WTC11 (cell line): ENCODE measurements around the gene COMMD8. TPM values are rescaled to one million over a fixed set of nuclear protein-coding genes. Genes with fewer than 3 reads are reported as not detected.

Source experiments
- CREB1 ChIP-seq: sonication (generic); formaldehyde crosslinking; IDR thresholded peaks from 2 replicates; pipeline ENCODE4 v1.8.0; 2023; ENCODE audit warnings: mild to moderate bottlenecking, missing genetic modification reagents
- E2F5 ChIP-seq: sonication (generic); formaldehyde crosslinking; IDR thresholded peaks from 2 replicates; pipeline ENCODE4 v1.8.1; 2022; ENCODE audit warnings: mild to moderate bottlenecking, moderate library complexity, missing genetic modification reagents
- ELF4 ChIP-seq: sonication (generic); formaldehyde crosslinking; IDR thresholded peaks from 2 replicates; pipeline ENCODE4 v1.8.1; 2022; ENCODE audit warnings: low read depth, mild to moderate bottlenecking, moderate library complexity, missing genetic modification reagents
- EMX1 ChIP-seq: fragments of 250-450 bp; sonication (Bioruptor Pico); IDR thresholded peaks from 2 replicates; pipeline ENCODE4 v1.8.0; 2021; ENCODE audit warnings: mild to moderate bottlenecking
- FOXP1 ChIP-seq: sonication (generic); formaldehyde crosslinking; IDR thresholded peaks from 2 replicates; pipeline ENCODE4 v1.8.0; 2022; ENCODE audit warnings: missing genetic modification reagents, mild to moderate bottlenecking, moderate library complexity, borderline replicate concordance
- GRHL2 ChIP-seq: fragments of 250-450 bp; sonication (Bioruptor Pico); IDR thresholded peaks from 2 replicates; pipeline ENCODE4 v1.8.0; 2022; ENCODE audit warnings: mild to moderate bottlenecking, moderate library complexity; ENCODE audit not compliant: insufficient replicate concordance, severe bottlenecking
- HMGA2 ChIP-seq: fragments of 250-450 bp; sonication (Bioruptor Pico); IDR thresholded peaks from 2 replicates; pipeline ENCODE4 v1.4.0; 2021; ENCODE audit warnings: mild to moderate bottlenecking, moderate library complexity
- HMGXB4 ChIP-seq: sonication (generic); formaldehyde crosslinking; IDR thresholded peaks from 2 replicates; pipeline ENCODE4 v1.8.1; 2023; ENCODE audit warnings: mild to moderate bottlenecking, moderate library complexity, missing genetic modification reagents
- IRF1 ChIP-seq: sonication (generic); formaldehyde crosslinking; IDR thresholded peaks from 2 replicates; pipeline ENCODE4 v1.8.0; 2023; ENCODE audit warnings: missing genetic modification reagents
- KAT7 ChIP-seq: sonication (generic); formaldehyde crosslinking; IDR thresholded peaks from 2 replicates; pipeline ENCODE4 v1.8.1; 2023; ENCODE audit warnings: missing genetic modification reagents, mild to moderate bottlenecking, borderline replicate concordance
- MLX ChIP-seq: sonication (generic); formaldehyde crosslinking; IDR thresholded peaks from 2 replicates; pipeline ENCODE4 v1.8.1; 2023; ENCODE audit warnings: mild to moderate bottlenecking, missing genetic modification reagents, moderate library complexity
- NFE2L1 ChIP-seq: sonication (generic); formaldehyde crosslinking; IDR thresholded peaks from 2 replicates; pipeline ENCODE4 v1.8.1; 2023; ENCODE audit warnings: missing genetic modification reagents
- NFYB ChIP-seq: sonication (generic); formaldehyde crosslinking; conservative IDR thresholded peaks from 2 replicates; pipeline ENCODE4 v1.8.0; 2022; ENCODE audit warnings: low read depth, missing genetic modification reagents
- PRDM15 ChIP-seq: sonication (generic); formaldehyde crosslinking; IDR thresholded peaks from 2 replicates; pipeline ENCODE4 v1.8.0; 2022; ENCODE audit warnings: missing genetic modification reagents
- SMAD4 ChIP-seq: sonication (generic); formaldehyde crosslinking; IDR thresholded peaks from 2 replicates; pipeline ENCODE4 v1.8.0; 2022; ENCODE audit warnings: mild to moderate bottlenecking, missing genetic modification reagents
- SP1 ChIP-seq: sonication (generic); formaldehyde crosslinking; conservative IDR thresholded peaks from 2 replicates; pipeline ENCODE4 v1.8.1; 2022; ENCODE audit warnings: missing genetic modification reagents
- TCF7 ChIP-seq: sonication (generic); formaldehyde crosslinking; IDR thresholded peaks from 2 replicates; pipeline ENCODE4 v1.8.0; 2022; ENCODE audit warnings: mild to moderate bottlenecking, low read depth, missing genetic modification reagents, moderate library complexity
- TEAD4 ChIP-seq: sonication (generic); formaldehyde crosslinking; IDR thresholded peaks from 2 replicates; pipeline ENCODE4 v1.8.0; 2022; ENCODE audit warnings: mild to moderate bottlenecking, missing genetic modification reagents
- USF2 ChIP-seq: sonication (generic); formaldehyde crosslinking; IDR thresholded peaks from 2 replicates; pipeline ENCODE4 v1.8.1; 2023; ENCODE audit warnings: mild to moderate bottlenecking, missing genetic modification reagents, moderate library complexity
- ZBTB43 ChIP-seq: sonication (generic); formaldehyde crosslinking; IDR thresholded peaks from 2 replicates; pipeline ENCODE4 v1.8.1; 2023; ENCODE audit warnings: mild to moderate bottlenecking, missing genetic modification reagents
- ZNF219 ChIP-seq: sonication (generic); formaldehyde crosslinking; IDR thresholded peaks from 2 replicates; pipeline ENCODE4 v1.8.0; 2023; ENCODE audit warnings: missing genetic modification reagents, mild to moderate bottlenecking, borderline replicate concordance
- ZNF416 ChIP-seq: fragments of 250-450 bp; sonication (Bioruptor Pico); IDR thresholded peaks from 2 replicates; pipeline ENCODE4 v1.9.0; 2021; ENCODE audit warnings: mild to moderate bottlenecking, inconsistent platforms
- total RNA-seq: library from RNA; stranded (reverse); gene quantifications from 3 replicates; pipeline ENCODE4 v1.2.3, GENCODE V29; 2021
- TF ChIP-seq, protein P1 (sequence below): fragments of 250-450 bp; sonication (Bioruptor Pico); IDR thresholded peaks from 2 replicates; pipeline ENCODE4 v1.8.0; 2021; ENCODE audit warnings: mild to moderate bottlenecking
- TF ChIP-seq, protein P2 (sequence below): sonication (generic); formaldehyde crosslinking; conservative IDR thresholded peaks from 2 replicates; pipeline ENCODE4 v1.8.1; 2022; ENCODE audit warnings: mild to moderate bottlenecking, missing genetic modification reagents

The COMMD8 gene
- total RNA-seq, 1 experiment from 2014 or later: 8.1 TPM

DNA sequence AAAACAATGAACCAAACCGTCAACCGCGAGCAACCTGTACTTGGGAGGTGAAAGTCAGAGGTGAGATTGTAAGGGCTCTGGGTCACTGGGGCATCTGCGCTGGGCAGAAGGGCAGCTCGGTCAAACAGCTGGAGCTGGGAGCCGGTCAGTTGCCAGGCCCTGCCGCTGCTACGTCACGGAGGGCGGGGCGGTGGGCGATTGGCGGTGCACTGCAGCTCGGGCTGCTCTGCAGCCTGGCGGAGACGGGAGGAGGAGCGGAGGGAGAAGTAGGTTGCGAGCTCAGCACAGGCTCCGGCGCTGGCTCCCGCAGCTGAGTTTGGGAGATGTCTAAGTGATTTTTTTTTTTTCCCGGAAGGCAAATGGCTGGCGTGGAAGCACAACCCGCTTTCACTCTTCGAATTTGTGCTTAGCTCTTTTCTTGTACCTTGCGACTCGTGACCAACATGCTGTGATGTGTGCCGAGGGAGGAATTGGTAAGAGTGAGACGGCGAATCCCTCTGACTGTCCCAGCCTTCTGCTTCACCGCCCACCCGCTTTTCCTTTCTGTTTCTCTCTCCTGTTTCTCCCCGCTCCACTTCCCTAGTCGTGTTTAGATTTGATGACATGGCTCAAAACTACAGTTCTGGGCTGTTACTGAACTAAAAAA lies 21.7 kb upstream of the COMMD8 start, which contains the start of gene ATP10D (continued):
- peak; percentile 74 for TF ChIP-seq PRDM15 (CRISPR knock-in tag)
- TF ChIP-seq HMGXB4 (CRISPR knock-in tag): 0 out of 2 replicates have a peak, but pooled peaks have one; percentile 53
- TF ChIP-seq ZBTB43 (CRISPR knock-in tag): peak; percentile 73; the same call in 1 of the 2 replicates
- TF ChIP-seq, protein P1, sequence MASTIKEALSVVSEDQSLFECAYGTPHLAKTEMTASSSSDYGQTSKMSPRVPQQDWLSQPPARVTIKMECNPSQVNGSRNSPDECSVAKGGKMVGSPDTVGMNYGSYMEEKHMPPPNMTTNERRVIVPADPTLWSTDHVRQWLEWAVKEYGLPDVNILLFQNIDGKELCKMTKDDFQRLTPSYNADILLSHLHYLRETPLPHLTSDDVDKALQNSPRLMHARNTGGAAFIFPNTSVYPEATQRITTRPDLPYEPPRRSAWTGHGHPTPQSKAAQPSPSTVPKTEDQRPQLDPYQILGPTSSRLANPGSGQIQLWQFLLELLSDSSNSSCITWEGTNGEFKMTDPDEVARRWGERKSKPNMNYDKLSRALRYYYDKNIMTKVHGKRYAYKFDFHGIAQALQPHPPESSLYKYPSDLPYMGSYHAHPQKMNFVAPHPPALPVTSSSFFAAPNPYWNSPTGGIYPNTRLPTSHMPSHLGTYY (CRISPR knock-in tag): no peak
- TF ChIP-seq HMGA2 (CRISPR knock-in tag): no peak
- no peak for TF ChIP-seq GRHL2 (CRISPR knock-in tag)
- TF ChIP-seq ZNF416: no peak
- no peak for TF ChIP-seq ELF4 (CRISPR knock-in tag)
- TF ChIP-seq NFE2L1 (CRISPR knock-in tag): 0 out of 2 replicates have a peak, but pooled peaks have one; percentile 37
- TF ChIP-seq E2F5 (CRISPR knock-in tag): no peak
- TF ChIP-seq KAT7: no peak
- TF ChIP-seq SMAD4 (CRISPR knock-in tag): no peak
- no peak for TF ChIP-seq CREB1 (CRISPR knock-in tag)
- TF ChIP-seq MLX (CRISPR knock-in tag): no peak
- peak; percentile 38; the same call in 1 of the 2 replicates for TF ChIP-seq FOXP1 (CRISPR knock-in tag)
- TF ChIP-seq USF2 (CRISPR knock-in tag): no peak; the same call in 1 of the 2 replicates
- TF ChIP-seq SP1 (CRISPR knock-in tag): peak; percentile 63; the same call in 1 of the 2 replicates
- TF ChIP-seq, protein P2, sequence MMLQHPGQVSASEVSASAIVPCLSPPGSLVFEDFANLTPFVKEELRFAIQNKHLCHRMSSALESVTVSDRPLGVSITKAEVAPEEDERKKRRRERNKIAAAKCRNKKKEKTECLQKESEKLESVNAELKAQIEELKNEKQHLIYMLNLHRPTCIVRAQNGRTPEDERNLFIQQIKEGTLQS (CRISPR knock-in tag): no peak
- TF ChIP-seq IRF1 (CRISPR knock-in tag): no peak
- no peak for TF ChIP-seq TCF7 (CRISPR knock-in tag)
- no peak for TF ChIP-seq TEAD4
- no peak for TF ChIP-seq EMX1 (CRISPR knock-in tag)
- TF ChIP-seq ZNF219 (CRISPR knock-in tag): no peak
- TF ChIP-seq NFYB: no peak
